WTC11 (cell line): Measurements from ENCODE around the gene CD34.

ENCODE experiments used
- CBFB ChIP-seq: sonication (generic); formaldehyde crosslinking; IDR thresholded peaks from 2 replicates; pipeline ENCODE4 v1.8.1; 2022; ENCODE audit warnings: mild to moderate bottlenecking, low read depth, missing genetic modification reagents
- ESRRA ChIP-seq: sonication (generic); formaldehyde crosslinking; IDR thresholded peaks from 2 replicates; pipeline ENCODE4 v1.8.1; 2022; ENCODE audit warnings: mild to moderate bottlenecking, missing genetic modification reagents, borderline replicate concordance
- NR2C2 ChIP-seq: sonication (generic); formaldehyde crosslinking; IDR thresholded peaks from 2 replicates; pipeline ENCODE4 v1.8.0; 2022; ENCODE audit warnings: mild to moderate bottlenecking, missing genetic modification reagents
- ZNF121 ChIP-seq: sonication (generic); formaldehyde crosslinking; IDR thresholded peaks from 2 replicates; pipeline ENCODE4 v1.8.0; 2023; ENCODE audit warnings: missing genetic modification reagents
- ZNF423 ChIP-seq: fragments of 250-450 bp; sonication (Bioruptor Pico); IDR thresholded peaks from 2 replicates; pipeline ENCODE4 v2.1.2; 2022; ENCODE audit warnings: mild to moderate bottlenecking, moderate library complexity
- TF ChIP-seq, protein P1 (sequence below): sonication (generic); formaldehyde crosslinking; IDR thresholded peaks from 2 replicates; pipeline ENCODE4 v1.8.0; 2022; ENCODE audit warnings: mild to moderate bottlenecking, missing genetic modification reagents
- TF ChIP-seq, protein P2 (sequence below): sonication (generic); formaldehyde crosslinking; IDR thresholded peaks from 2 replicates; pipeline ENCODE4 v1.8.1; 2022; ENCODE audit warnings: missing genetic modification reagents, borderline replicate concordance
- TF ChIP-seq, protein P3 (sequence below): fragments of 200-600 bp; IDR thresholded peaks from 2 replicates; pipeline ENCODE4 v1.8.0; 2022; ENCODE audit warnings: antibody characterized with exemption
- TF ChIP-seq, protein P4 (sequence below): sonication (generic); formaldehyde crosslinking; conservative IDR thresholded peaks from 2 replicates; pipeline ENCODE4 v1.8.1; 2022; ENCODE audit warnings: mild to moderate bottlenecking, missing genetic modification reagents
- TF ChIP-seq, protein P5 (sequence below): sonication (generic); formaldehyde crosslinking; IDR thresholded peaks from 2 replicates; pipeline ENCODE4 v1.8.1; 2023; ENCODE audit warnings: mild to moderate bottlenecking, moderate library complexity, missing genetic modification reagents
- TF ChIP-seq, protein P6 (sequence below): fragments of 250-450 bp; sonication (Bioruptor Pico); IDR thresholded peaks from 2 replicates; pipeline ENCODE4 v2.1.2; 2022; ENCODE audit warnings: mild to moderate bottlenecking, moderate library complexity
- TF ChIP-seq, protein P7 (sequence below): sonication (generic); formaldehyde crosslinking; IDR thresholded peaks from 2 replicates; pipeline ENCODE4 v1.8.1; 2023; ENCODE audit warnings: mild to moderate bottlenecking, missing genetic modification reagents, moderate library complexity
- TF ChIP-seq, protein P8 (sequence below): sonication (generic); formaldehyde crosslinking; IDR thresholded peaks from 2 replicates; pipeline ENCODE4 v1.8.0; 2022; ENCODE audit warnings: mild to moderate bottlenecking, missing genetic modification reagents

DNA sequence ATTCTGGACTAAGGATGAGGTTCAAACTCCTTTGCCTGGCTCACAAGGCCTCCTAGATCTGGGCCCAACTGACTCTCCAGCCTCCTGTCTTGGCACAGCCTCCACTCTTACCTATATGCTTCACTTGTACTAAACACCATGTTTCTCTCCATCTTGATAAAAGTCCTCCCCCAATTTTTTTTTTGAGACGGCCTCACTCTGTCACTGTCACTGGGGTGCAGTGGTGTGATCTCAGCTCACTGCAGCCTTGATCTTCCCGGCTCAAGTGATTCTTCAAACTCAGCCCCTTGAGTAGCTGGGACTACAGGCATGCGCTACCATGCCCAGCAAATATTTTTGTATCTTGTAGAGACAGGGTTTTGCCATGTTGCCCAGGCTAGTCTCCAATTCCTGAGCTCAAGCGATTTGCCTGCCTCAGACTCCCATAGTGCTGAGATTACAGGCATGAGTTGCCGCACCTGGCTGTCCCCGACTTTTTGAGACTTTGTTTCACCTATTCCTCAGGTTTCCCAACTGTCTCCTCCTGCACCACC lies 39.7 kb downstream of the CD34 start:
- TF ChIP-seq ZNF121 (CRISPR knock-in tag) (no peak), ZNF423 (CRISPR knock-in tag) (no peak), ESRRA (CRISPR knock-in tag) (no peak), CBFB (CRISPR knock-in tag) (no peak), NR2C2 (no peak)
- TF ChIP-seq, protein P1, sequence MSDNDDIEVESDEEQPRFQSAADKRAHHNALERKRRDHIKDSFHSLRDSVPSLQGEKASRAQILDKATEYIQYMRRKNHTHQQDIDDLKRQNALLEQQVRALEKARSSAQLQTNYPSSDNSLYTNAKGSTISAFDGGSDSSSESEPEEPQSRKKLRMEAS (CRISPR knock-in tag), result no peak
- TF ChIP-seq, protein P2, sequence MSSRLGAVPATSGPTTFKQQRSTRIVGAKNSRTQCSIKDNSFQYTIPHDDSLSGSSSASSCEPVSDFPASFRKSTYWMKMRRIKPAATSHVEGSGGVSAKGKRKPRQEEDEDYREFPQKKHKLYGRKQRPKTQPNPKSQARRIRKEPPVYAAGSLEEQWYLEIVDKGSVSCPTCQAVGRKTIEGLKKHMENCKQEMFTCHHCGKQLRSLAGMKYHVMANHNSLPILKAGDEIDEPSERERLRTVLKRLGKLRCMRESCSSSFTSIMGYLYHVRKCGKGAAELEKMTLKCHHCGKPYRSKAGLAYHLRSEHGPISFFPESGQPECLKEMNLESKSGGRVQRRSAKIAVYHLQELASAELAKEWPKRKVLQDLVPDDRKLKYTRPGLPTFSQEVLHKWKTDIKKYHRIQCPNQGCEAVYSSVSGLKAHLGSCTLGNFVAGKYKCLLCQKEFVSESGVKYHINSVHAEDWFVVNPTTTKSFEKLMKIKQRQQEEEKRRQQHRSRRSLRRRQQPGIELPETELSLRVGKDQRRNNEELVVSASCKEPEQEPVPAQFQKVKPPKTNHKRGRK, result no peak
- TF ChIP-seq, protein P3, sequence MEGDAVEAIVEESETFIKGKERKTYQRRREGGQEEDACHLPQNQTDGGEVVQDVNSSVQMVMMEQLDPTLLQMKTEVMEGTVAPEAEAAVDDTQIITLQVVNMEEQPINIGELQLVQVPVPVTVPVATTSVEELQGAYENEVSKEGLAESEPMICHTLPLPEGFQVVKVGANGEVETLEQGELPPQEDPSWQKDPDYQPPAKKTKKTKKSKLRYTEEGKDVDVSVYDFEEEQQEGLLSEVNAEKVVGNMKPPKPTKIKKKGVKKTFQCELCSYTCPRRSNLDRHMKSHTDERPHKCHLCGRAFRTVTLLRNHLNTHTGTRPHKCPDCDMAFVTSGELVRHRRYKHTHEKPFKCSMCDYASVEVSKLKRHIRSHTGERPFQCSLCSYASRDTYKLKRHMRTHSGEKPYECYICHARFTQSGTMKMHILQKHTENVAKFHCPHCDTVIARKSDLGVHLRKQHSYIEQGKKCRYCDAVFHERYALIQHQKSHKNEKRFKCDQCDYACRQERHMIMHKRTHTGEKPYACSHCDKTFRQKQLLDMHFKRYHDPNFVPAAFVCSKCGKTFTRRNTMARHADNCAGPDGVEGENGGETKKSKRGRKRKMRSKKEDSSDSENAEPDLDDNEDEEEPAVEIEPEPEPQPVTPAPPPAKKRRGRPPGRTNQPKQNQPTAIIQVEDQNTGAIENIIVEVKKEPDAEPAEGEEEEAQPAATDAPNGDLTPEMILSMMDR, result no peak
- TF ChIP-seq, protein P4, sequence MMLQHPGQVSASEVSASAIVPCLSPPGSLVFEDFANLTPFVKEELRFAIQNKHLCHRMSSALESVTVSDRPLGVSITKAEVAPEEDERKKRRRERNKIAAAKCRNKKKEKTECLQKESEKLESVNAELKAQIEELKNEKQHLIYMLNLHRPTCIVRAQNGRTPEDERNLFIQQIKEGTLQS, result no peak
- TF ChIP-seq, protein P5, sequence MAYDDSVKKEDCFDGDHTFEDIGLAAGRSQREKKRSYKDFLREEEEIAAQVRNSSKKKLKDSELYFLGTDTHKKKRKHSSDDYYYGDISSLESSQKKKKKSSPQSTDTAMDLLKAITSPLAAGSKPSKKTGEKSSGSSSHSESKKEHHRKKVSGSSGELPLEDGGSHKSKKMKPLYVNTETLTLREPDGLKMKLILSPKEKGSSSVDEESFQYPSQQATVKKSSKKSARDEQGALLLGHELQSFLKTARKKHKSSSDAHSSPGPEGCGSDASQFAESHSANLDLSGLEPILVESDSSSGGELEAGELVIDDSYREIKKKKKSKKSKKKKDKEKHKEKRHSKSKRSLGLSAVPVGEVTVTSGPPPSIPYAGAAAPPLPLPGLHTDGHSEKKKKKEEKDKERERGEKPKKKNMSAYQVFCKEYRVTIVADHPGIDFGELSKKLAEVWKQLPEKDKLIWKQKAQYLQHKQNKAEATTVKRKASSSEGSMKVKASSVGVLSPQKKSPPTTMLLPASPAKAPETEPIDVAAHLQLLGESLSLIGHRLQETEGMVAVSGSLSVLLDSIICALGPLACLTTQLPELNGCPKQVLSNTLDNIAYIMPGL (CRISPR knock-in tag), result no peak
- TF ChIP-seq, protein P6, sequence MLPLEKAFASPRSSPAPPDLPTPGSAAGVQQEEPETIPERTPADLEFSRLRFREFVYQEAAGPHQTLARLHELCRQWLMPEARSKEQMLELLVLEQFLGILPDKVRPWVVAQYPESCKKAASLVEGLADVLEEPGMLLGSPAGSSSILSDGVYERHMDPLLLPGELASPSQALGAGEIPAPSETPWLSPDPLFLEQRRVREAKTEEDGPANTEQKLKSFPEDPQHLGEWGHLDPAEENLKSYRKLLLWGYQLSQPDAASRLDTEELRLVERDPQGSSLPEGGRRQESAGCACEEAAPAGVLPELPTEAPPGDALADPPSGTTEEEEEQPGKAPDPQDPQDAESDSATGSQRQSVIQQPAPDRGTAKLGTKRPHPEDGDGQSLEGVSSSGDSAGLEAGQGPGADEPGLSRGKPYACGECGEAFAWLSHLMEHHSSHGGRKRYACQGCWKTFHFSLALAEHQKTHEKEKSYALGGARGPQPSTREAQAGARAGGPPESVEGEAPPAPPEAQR (CRISPR knock-in tag), result no peak
- TF ChIP-seq, protein P7, sequence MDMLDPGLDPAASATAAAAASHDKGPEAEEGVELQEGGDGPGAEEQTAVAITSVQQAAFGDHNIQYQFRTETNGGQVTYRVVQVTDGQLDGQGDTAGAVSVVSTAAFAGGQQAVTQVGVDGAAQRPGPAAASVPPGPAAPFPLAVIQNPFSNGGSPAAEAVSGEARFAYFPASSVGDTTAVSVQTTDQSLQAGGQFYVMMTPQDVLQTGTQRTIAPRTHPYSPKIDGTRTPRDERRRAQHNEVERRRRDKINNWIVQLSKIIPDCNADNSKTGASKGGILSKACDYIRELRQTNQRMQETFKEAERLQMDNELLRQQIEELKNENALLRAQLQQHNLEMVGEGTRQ, result no peak
- TF ChIP-seq, protein P8, sequence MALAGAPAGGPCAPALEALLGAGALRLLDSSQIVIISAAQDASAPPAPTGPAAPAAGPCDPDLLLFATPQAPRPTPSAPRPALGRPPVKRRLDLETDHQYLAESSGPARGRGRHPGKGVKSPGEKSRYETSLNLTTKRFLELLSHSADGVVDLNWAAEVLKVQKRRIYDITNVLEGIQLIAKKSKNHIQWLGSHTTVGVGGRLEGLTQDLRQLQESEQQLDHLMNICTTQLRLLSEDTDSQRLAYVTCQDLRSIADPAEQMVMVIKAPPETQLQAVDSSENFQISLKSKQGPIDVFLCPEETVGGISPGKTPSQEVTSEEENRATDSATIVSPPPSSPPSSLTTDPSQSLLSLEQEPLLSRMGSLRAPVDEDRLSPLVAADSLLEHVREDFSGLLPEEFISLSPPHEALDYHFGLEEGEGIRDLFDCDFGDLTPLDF (CRISPR knock-in tag), result no peak
